ENCODE measurements around the gene PDE8B.

GRCh38 chr5:77333036-77333435 lies 122.6 kb downstream of the PDE8B start:
- TF ChIP-seq SUZ12 (IDR thresholded peaks at IDR 0.05; ENCODE audit: extremely low read depth, insufficient read depth, insufficient read length) (no peak), ZNF274 (IDR thresholded peaks at IDR 0.05; ENCODE audit: low read depth, low read length) (no peak), YY1 (IDR thresholded peaks at IDR 0.05; ENCODE audit: insufficient read depth, insufficient read length) (no peak)

Measured in NT2/D1 (cell line).